Loucy (cell line): ENCODE data around the gene ARFIP2.

Source experiments
- H2AFZ ChIP-seq: fragments of 200-600 bp; sonication (generic); 2 replicates; pipeline ENCODE4 v1.6.0; 2016; ENCODE audit warnings: antibody characterized with exemption, mild to moderate bottlenecking, low read length, moderate library complexity
- H3F3A ChIP-seq: fragments of 200-600 bp; 2 replicates; pipeline ENCODE4 v1.6.0; 2016; ENCODE audit warnings: antibody characterized with exemption, low read depth, mild to moderate bottlenecking
- H3K27me3 ChIP-seq: fragments of 200-600 bp; sonication (generic); 2 replicates; pipeline ENCODE4 v1.6.1; 2014; ENCODE audit warnings: low read length, mild to moderate bottlenecking; ENCODE audit not compliant: insufficient read depth, poor library complexity, severe bottlenecking
- H3K36me3 ChIP-seq: fragments of 200-600 bp; sonication (generic); 2 replicates; pipeline ENCODE4 v1.6.1; 2016; ENCODE audit warnings: low read length; ENCODE audit not compliant: insufficient read depth
- H3K4me1 ChIP-seq: fragments of 200-600 bp; sonication (generic); 2 replicates; pipeline ENCODE4 v1.5.1; 2014; ENCODE audit warnings: low read length, mild to moderate bottlenecking; ENCODE audit not compliant: insufficient read depth, poor library complexity, severe bottlenecking
- H3K4me2 ChIP-seq: fragments of 200-600 bp; sonication (generic); 2 replicates; pipeline ENCODE4 v1.6.0; 2014; ENCODE audit warnings: antibody characterized with exemption, low read length, low read depth, mild to moderate bottlenecking; ENCODE audit not compliant: poor library complexity, severe bottlenecking
- H3K4me3 ChIP-seq: fragments of 200-600 bp; sonication (generic); 2 replicates; pipeline ENCODE4 v1.5.1; 2014; ENCODE audit warnings: low read length, mild to moderate bottlenecking, mixed read lengths; ENCODE audit not compliant: poor library complexity, severe bottlenecking
- H3K79me2 ChIP-seq: fragments of 200-600 bp; sonication (generic); 2 replicates; pipeline ENCODE4 v1.6.1; 2014; ENCODE audit warnings: low read length; ENCODE audit not compliant: insufficient read depth
- H3K9ac ChIP-seq: fragments of 200-600 bp; sonication (generic); 2 replicates; pipeline ENCODE4 v1.6.0; 2014; ENCODE audit warnings: mild to moderate bottlenecking, low read depth, low read length, moderate library complexity; ENCODE audit not compliant: poor library complexity, severe bottlenecking
- H3K9me2 ChIP-seq: fragments of 200-600 bp; sonication (generic); replicated peaks from 2 replicates; pipeline ENCODE4 v1.6.1; 2016; ENCODE audit warnings: low read depth, low read length, mixed read lengths
- H3K9me3 ChIP-seq: fragments of 200-600 bp; sonication (generic); 2 replicates; pipeline ENCODE4 v1.6.1; 2014; ENCODE audit warnings: mild to moderate bottlenecking, antibody characterized with exemption, low read length, low read depth; ENCODE audit not compliant: insufficient read depth
- H4K20me1 ChIP-seq: fragments of 200-600 bp; sonication (generic); 2 replicates; pipeline ENCODE4 v1.6.0; 2014; ENCODE audit warnings: antibody characterized with exemption, low read length, mild to moderate bottlenecking; ENCODE audit not compliant: insufficient read depth, poor library complexity, severe bottlenecking
- EZH2phosphoT487 ChIP-seq: fragments of 200-600 bp; IDR thresholded peaks from 2 replicates; pipeline ENCODE4 v1.6.1; 2018; ENCODE audit warnings: antibody characterized with exemption, mild to moderate bottlenecking, moderate library complexity, borderline replicate concordance
- TF ChIP-seq, protein P1 (sequence below): fragments of 200-600 bp; sonication (generic); conservative IDR thresholded peaks from 2 replicates; pipeline ENCODE4 v1.5.1; 2014; ENCODE audit warnings: mild to moderate bottlenecking, antibody characterized with exemption, low read length

Gene ARFIP2

DNA sequence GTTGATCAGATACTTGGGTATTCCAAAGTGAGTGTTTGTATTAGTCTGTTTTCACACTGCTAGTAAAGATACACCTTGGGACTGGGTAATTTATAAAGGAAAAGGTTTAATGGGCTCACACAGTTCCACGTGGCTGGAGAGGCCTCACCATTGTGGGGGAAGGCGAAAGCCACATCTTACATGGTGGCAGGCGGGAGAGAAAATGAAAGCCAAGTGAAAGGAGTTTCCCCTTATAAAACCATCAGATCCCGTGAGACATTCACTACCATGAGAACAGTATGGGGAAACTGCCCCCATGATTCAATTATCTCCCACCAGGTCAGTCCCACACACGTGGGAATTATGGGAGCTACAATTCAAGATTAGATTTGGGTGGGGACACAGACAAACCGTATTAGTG lies 7.2 kb upstream of the ARFIP2 start:
- Histone ChIP-seq H3K4me3 (no peak overlapping the region), H3K27me3 (no peaks in the 10 kb centered on the region), H4K20me1 (peaks cover 5% of the 10 kb centered on the region), H3K9ac (no peak overlapping the region), H3K4me1 (peaks cover 8% of the 10 kb centered on the region), H3K4me2 (no peak overlapping the region), H2AFZ (no peak overlapping the region), H3K9me2 (no peaks in the 10 kb centered on the region), H3F3A (no peaks in the 10 kb centered on the region), H3K36me3 (peaks cover 10% of the 10 kb centered on the region; the same call in 1 of the 2 replicates), H3K9me3 (no peaks in the 10 kb centered on the region), H3K79me2 (peaks cover 16% of the 10 kb centered on the region)
- no peak for TF ChIP-seq EZH2phosphoT487
- TF ChIP-seq, protein P1, sequence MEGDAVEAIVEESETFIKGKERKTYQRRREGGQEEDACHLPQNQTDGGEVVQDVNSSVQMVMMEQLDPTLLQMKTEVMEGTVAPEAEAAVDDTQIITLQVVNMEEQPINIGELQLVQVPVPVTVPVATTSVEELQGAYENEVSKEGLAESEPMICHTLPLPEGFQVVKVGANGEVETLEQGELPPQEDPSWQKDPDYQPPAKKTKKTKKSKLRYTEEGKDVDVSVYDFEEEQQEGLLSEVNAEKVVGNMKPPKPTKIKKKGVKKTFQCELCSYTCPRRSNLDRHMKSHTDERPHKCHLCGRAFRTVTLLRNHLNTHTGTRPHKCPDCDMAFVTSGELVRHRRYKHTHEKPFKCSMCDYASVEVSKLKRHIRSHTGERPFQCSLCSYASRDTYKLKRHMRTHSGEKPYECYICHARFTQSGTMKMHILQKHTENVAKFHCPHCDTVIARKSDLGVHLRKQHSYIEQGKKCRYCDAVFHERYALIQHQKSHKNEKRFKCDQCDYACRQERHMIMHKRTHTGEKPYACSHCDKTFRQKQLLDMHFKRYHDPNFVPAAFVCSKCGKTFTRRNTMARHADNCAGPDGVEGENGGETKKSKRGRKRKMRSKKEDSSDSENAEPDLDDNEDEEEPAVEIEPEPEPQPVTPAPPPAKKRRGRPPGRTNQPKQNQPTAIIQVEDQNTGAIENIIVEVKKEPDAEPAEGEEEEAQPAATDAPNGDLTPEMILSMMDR: no peak

DNA sequence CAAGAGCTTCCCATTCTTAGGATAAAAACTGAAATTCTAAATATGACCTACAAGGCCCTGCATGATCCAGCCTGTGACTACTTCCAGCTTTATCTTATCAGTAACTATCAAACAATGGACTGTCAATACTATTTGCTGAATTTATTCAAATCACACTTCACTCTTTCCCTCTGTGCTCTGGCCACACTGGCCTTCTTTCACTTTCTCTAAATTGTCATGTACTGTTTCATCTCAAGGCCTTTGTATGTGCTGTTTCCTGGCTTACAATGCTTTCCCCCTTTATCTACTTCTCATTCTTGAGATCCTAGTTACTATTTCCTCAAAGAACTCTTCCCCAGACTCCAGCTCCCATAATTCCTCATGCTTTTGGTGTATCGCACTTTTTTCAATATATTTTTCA lies 5.8 kb upstream of the ARFIP2 start:
- Histone ChIP-seq H3K4me2 (no peak overlapping the region), H3K9me3 (no peaks in the 10 kb centered on the region), H3K4me3 (no peak overlapping the region), H3K27me3 (no peaks in the 10 kb centered on the region), H3K9me2 (no peaks in the 10 kb centered on the region), H3K36me3 (peaks cover 10% of the 10 kb centered on the region; the same call in 1 of the 2 replicates), H3K4me1 (peaks cover 22% of the 10 kb centered on the region), H3K79me2 (peaks cover 30% of the 10 kb centered on the region), H3F3A (no peaks in the 10 kb centered on the region), H3K9ac (no peak overlapping the region), H4K20me1 (peaks cover 19% of the 10 kb centered on the region), H2AFZ (no peak overlapping the region)
- TF ChIP-seq EZH2phosphoT487: no peak
- TF ChIP-seq, protein P1: no peak

GRCh38 chr11:6486256-6486655 lies 5.1 kb upstream of the ARFIP2 start:
- TF ChIP-seq, protein P1: no peak
- no peak for TF ChIP-seq EZH2phosphoT487
- Histone ChIP-seq H3K4me3 (no peak overlapping the region), H4K20me1 (peaks cover 23% of the 10 kb centered on the region), H3K27me3 (no peaks in the 10 kb centered on the region), H3K36me3 (peaks cover 10% of the 10 kb centered on the region; the same call in 1 of the 2 replicates), H3F3A (no peaks in the 10 kb centered on the region), H3K79me2 (peaks cover 36% of the 10 kb centered on the region), H3K4me1 (peaks cover 23% of the 10 kb centered on the region), H3K9me3 (no peaks in the 10 kb centered on the region), H2AFZ (no peak overlapping the region), H3K4me2 (no peak overlapping the region), H3K9ac (no peak overlapping the region), H3K9me2 (no peaks in the 10 kb centered on the region)
